ENCODE data around the gene AIFM1. TPM values are rescaled to one million over a fixed set of nuclear protein-coding genes. Genes with fewer than 3 reads are reported as not detected.

AIFM1 gene
- total RNA-seq, 1 donor from 2014 or later: 31.3 TPM

GRCh38 chrX:130125091-130125874 is 40.4 kb downstream of the AIFM1 start:
- peaks cover 1% of the 10 kb centered on the region for H3K4me1 Mint-ChIP-seq
- peaks cover 15% of the 10 kb centered on the region for H3K9me3 Mint-ChIP-seq
- no peak for TF ChIP-seq CTCF (IDR thresholded peaks at IDR 0.05; ENCODE audit: unreplicated experiment)
- H3K36me3 Mint-ChIP-seq: peaks cover 23% of the 10 kb centered on the region
- no peak for DNase-seq (ENCODE audit: low spot score in 2 of 2, unreplicated experiment in 2 of 2)
- no peaks in the 10 kb centered on the region for H3K27me3 Mint-ChIP-seq (ENCODE audit: low read depth)
- H3K4me3 Mint-ChIP-seq: no peak overlapping the region
- H3K27ac Mint-ChIP-seq: no peak overlapping the region

- H3K36me3 Mint-ChIP-seq: peaks cover 20% of the 10 kb centered on the region
- no peaks in the 10 kb centered on the region for H3K27me3 Mint-ChIP-seq (ENCODE audit: low read depth)
- no peak for TF ChIP-seq CTCF (IDR thresholded peaks at IDR 0.05; ENCODE audit: unreplicated experiment)
- H3K9me3 Mint-ChIP-seq: peaks cover 15% of the 10 kb centered on the region
- no peak overlapping the region for H3K4me3 Mint-ChIP-seq
- peaks cover 4% of the 10 kb centered on the region for H3K4me1 Mint-ChIP-seq
- no peak for DNase-seq (ENCODE audit: low spot score in 2 of 2, unreplicated experiment in 2 of 2)
- no peak overlapping the region for H3K27ac Mint-ChIP-seq
Observed at GRCh38 chrX:130124577-130124976, 41.1 kb downstream of the AIFM1 start.

- H3K27ac Mint-ChIP-seq: no peak overlapping the region
- peaks cover 10% of the 10 kb centered on the region for H3K36me3 Mint-ChIP-seq
- TF ChIP-seq CTCF (IDR thresholded peaks at IDR 0.05; ENCODE audit: unreplicated experiment): no peak
- H3K4me3 Mint-ChIP-seq: peak overlapping the region; percentile 60
- DNase-seq (ENCODE audit: low spot score in 2 of 2, unreplicated experiment in 2 of 2): no peak
- peaks cover 18% of the 10 kb centered on the region for H3K4me1 Mint-ChIP-seq
- no peaks in the 10 kb centered on the region for H3K27me3 Mint-ChIP-seq (ENCODE audit: low read depth)
- peaks cover 6% of the 10 kb centered on the region for H3K9me3 Mint-ChIP-seq
Observed at GRCh38 chrX:130121505-130121800, 44.2 kb downstream of the AIFM1 start.

GRCh38 chrX:130120746-130121504 is 44.7 kb downstream of the AIFM1 start:
- peak; percentile 65 for TF ChIP-seq CTCF (IDR thresholded peaks at IDR 0.05; ENCODE audit: unreplicated experiment)
- Mint-ChIP-seq H3K27ac (no peak overlapping the region), H3K4me3 (peak overlapping the region; percentile 60), H3K27me3 (ENCODE audit: low read depth) (no peaks in the 10 kb centered on the region), H3K4me1 (peaks cover 18% of the 10 kb centered on the region), H3K36me3 (peaks cover 9% of the 10 kb centered on the region), H3K9me3 (peaks cover 6% of the 10 kb centered on the region)
- DNase-seq (ENCODE audit: low spot score in 2 of 2, unreplicated experiment in 2 of 2): peak; percentile 45 to 77

- Mint-ChIP-seq H3K27me3 (ENCODE audit: low read depth) (no peaks in the 10 kb centered on the region), H3K27ac (peak overlapping the region; percentile 56), H3K9me3 (peaks cover 6% of the 10 kb centered on the region), H3K36me3 (peaks cover 9% of the 10 kb centered on the region), H3K4me1 (peaks cover 18% of the 10 kb centered on the region), H3K4me3 (peak overlapping the region; percentile 60)
- TF ChIP-seq CTCF (IDR thresholded peaks at IDR 0.05; ENCODE audit: unreplicated experiment): no peak
- DNase-seq (ENCODE audit: low spot score in 2 of 2, unreplicated experiment in 2 of 2): no peak
Observed at GRCh38 chrX:130120321-130120731, 45.3 kb downstream of the AIFM1 start.
